K562 (cell line): ENCODE results near the gene MTRFR. TPM values are rescaled to one million over a fixed set of nuclear protein-coding genes. Genes with fewer than 3 reads are reported as not detected.

Experiments used
- CHCHD3 ChIP-seq: fragments of 250-450 bp; sonication (Bioruptor Pico); IDR thresholded peaks from 2 replicates; pipeline ENCODE4 v2.1.2; 2022; ENCODE audit warnings: mild to moderate bottlenecking
- CUX1 ChIP-seq: fragments of 200-800 bp; sonication (Bioruptor generic); IDR thresholded peaks from 2 replicates; pipeline ENCODE4 v1.6.1; 2016; ENCODE audit warnings: missing genetic modification characterization, missing compliant biosample characterization
- GATA2 ChIP-seq: sonication (generic); formaldehyde crosslinking; IDR thresholded peaks from 2 replicates; pipeline ENCODE4 v1.4.0; 2020; ENCODE audit warnings: mild to moderate bottlenecking, missing genetic modification reagents
- ILF3 ChIP-seq: fragments of 450-650 bp; IDR thresholded peaks from 2 replicates; pipeline ENCODE4 v1.6.1; 2018; ENCODE audit warnings: antibody characterized with exemption, mild to moderate bottlenecking, moderate library complexity, borderline replicate concordance
- JUN ChIP-seq, 2 experiments: sonication (generic) in 1 of 2; formaldehyde crosslinking in 1 of 2; IDR thresholded peaks; 2 replicates each; pipeline versions ENCODE4 v1.6.1 to v1.8.0; 2012 to 2022; ENCODE audit warnings: borderline replicate concordance in 2 of 2, mild to moderate bottlenecking in 2 of 2, improper control_type of control experiment in 1 of 2, low read depth in 1 of 2, low read length in 1 of 2, missing genetic modification reagents in 1 of 2
- PCBP1 ChIP-seq: fragments of 200-400 bp; formaldehyde crosslinking; IDR thresholded peaks from 2 replicates; pipeline ENCODE4 v1.6.1; 2018; ENCODE audit warnings: mild to moderate bottlenecking, low read depth, low read length; ENCODE audit not compliant: poor library complexity, severe bottlenecking
- POLR2B ChIP-seq: fragments of 450-650 bp; IDR thresholded peaks from 2 replicates; pipeline ENCODE4 v1.6.1; 2018; ENCODE audit warnings: low read depth; ENCODE audit not compliant: partially characterized antibody
- RAD21 ChIP-seq, 2 experiments: fragments of 250-450 bp in 1 of 2; fragments of 450-650 bp in 1 of 2; sonication (Bioruptor Pico) in 1 of 2; formaldehyde crosslinking in 1 of 2; IDR thresholded peaks in 1 of 2; conservative IDR thresholded peaks in 1 of 2; 2 replicates each; pipeline versions ENCODE4 v1.4.0 to v1.8.0; 2020 to 2022; ENCODE audit warnings: mild to moderate bottlenecking in 2 of 2, moderate library complexity in 1 of 2
- SAFB ChIP-seq: fragments of 200-400 bp; formaldehyde crosslinking; IDR thresholded peaks from 2 replicates; pipeline ENCODE4 v1.6.1; 2017; ENCODE audit warnings: low read depth, low read length, borderline replicate concordance
- TEAD4 ChIP-seq, 2 experiments: sonication (generic) in 1 of 2; formaldehyde crosslinking in 1 of 2; IDR thresholded peaks; 2 replicates each; pipeline versions ENCODE4 v1.6.1 to v1.8.0; 2012 to 2022; ENCODE audit warnings: borderline replicate concordance in 1 of 2, inconsistent platforms in 1 of 2, low read length in 1 of 2, mild to moderate bottlenecking in 1 of 2, missing genetic modification reagents in 1 of 2
- VEZF1 ChIP-seq: fragments of 200-800 bp; sonication (Bioruptor generic); IDR thresholded peaks from 2 replicates; pipeline ENCODE4 v1.6.1; 2017; ENCODE audit warnings: missing genetic modification characterization, missing compliant biosample characterization
- ZFP36 ChIP-seq: fragments of 150-350 bp; IDR thresholded peaks from 2 replicates; pipeline ENCODE4 v1.6.1; 2018; ENCODE audit warnings: low read length, low read depth; ENCODE audit not compliant: partially characterized antibody
- ZNF224 ChIP-seq: sonication (generic); formaldehyde crosslinking; IDR thresholded peaks from 2 replicates; pipeline ENCODE4 v1.8.0; 2022; ENCODE audit warnings: mild to moderate bottlenecking, missing genetic modification reagents
- ZNF780A ChIP-seq: fragments of 250-450 bp; sonication (Bioruptor Pico); IDR thresholded peaks from 2 replicates; pipeline ENCODE4 v1.5.0; 2021; ENCODE audit warnings: mild to moderate bottlenecking
- polyA plus RNA-seq, 8 experiments: library from polyadenylated mRNA; depleted of rRNA in 4 of 8; stranded (reverse) in 5 of 8; unstranded in 3 of 8; fragments of >200 nt; fragmentation: Nextera tagmentation in 2 of 8; fragmentation: Illumina TruSeq in 1 of 8; extraction: Ambion mirVana in 2 of 8; extraction: Trizol in 1 of 8; gene quantifications; 2 replicates each; pipeline versions ENCODE4 v1.2.1 to v1.2.3, GENCODE V29; 2011 to 2014; ENCODE audit warnings: inconsistent platforms in 1 of 8, missing spikeins in 1 of 8
- total RNA-seq, 7 experiments: library from RNA; depleted of rRNA in 6 of 7; stranded (reverse); fragments of >200 nt in 6 of 7; fragmentation: Illumina TruSeq in 2 of 7; extraction: Trizol in 2 of 7; gene quantifications; 2 replicates each; pipeline versions ENCODE4 v1.2.1 to v1.2.3, GENCODE V29; 2011 to 2021; ENCODE audit warnings: low replicate concordance in 1 of 7
- TF ChIP-seq, protein P1 (sequence below): fragments of 250-450 bp; sonication (Bioruptor Pico); IDR thresholded peaks from 2 replicates; pipeline ENCODE4 v1.8.0; 2021; ENCODE audit warnings: borderline replicate concordance, mild to moderate bottlenecking, moderate library complexity; ENCODE audit not compliant: poor library complexity, severe bottlenecking
- TF ChIP-seq, protein P2 (sequence below), 3 experiments: IDR thresholded peaks in 2 of 3; conservative IDR thresholded peaks in 1 of 3; 2 replicates each; pipeline ENCODE4 v1.5.1; 2011 to 2012; ENCODE audit warnings: low read length in 3 of 3, mild to moderate bottlenecking in 3 of 3, control low read depth in 2 of 3, improper control_type of control experiment in 1 of 3, inconsistent platforms in 1 of 3, low read depth in 1 of 3, mixed read lengths in 1 of 3, moderate library complexity in 1 of 3; ENCODE audit not compliant: insufficient read depth in 2 of 3

MTRFR gene
- total and polyA plus RNA-seq, 9 of the 15 experiments (the other 6 are each of a cell fraction or from before 2014, with no cell fraction given): 16.7 to 55.6 (median 34.7) TPM

- no peak for TF ChIP-seq ZNF780A (CRISPR knock-in tag)
- TF ChIP-seq JUN (IDR thresholded peaks at IDR 0.05; ENCODE audit: borderline replicate concordance, low read depth, low read length): no peak
- TF ChIP-seq JUN (CRISPR knock-in tag; IDR thresholded peaks at IDR 0.05; ENCODE audit: borderline replicate concordance): 0 out of 2 replicates have a peak, but pooled peaks have one; percentile 20
- TF ChIP-seq VEZF1 (CRISPR knock-in tag): peak; percentile 84
- TF ChIP-seq PCBP1: peak; percentile 84
- peak; percentile 82 for TF ChIP-seq GATA2 (CRISPR knock-in tag)
- TF ChIP-seq, protein P1, sequence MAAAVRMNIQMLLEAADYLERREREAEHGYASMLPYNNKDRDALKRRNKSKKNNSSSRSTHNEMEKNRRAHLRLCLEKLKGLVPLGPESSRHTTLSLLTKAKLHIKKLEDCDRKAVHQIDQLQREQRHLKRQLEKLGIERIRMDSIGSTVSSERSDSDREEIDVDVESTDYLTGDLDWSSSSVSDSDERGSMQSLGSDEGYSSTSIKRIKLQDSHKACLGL (CRISPR knock-in tag): no peak
- TF ChIP-seq RAD21 (CRISPR knock-in tag; conservative IDR thresholded peaks at IDR 0.05 in 1 of 2, IDR thresholded peaks at IDR 0.05 in 1 of 2): 0 out of 4 replicates have a peak, but pooled peaks of 1 of the 2 experiments have one; percentile 3
- TF ChIP-seq, protein P2, sequence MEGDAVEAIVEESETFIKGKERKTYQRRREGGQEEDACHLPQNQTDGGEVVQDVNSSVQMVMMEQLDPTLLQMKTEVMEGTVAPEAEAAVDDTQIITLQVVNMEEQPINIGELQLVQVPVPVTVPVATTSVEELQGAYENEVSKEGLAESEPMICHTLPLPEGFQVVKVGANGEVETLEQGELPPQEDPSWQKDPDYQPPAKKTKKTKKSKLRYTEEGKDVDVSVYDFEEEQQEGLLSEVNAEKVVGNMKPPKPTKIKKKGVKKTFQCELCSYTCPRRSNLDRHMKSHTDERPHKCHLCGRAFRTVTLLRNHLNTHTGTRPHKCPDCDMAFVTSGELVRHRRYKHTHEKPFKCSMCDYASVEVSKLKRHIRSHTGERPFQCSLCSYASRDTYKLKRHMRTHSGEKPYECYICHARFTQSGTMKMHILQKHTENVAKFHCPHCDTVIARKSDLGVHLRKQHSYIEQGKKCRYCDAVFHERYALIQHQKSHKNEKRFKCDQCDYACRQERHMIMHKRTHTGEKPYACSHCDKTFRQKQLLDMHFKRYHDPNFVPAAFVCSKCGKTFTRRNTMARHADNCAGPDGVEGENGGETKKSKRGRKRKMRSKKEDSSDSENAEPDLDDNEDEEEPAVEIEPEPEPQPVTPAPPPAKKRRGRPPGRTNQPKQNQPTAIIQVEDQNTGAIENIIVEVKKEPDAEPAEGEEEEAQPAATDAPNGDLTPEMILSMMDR (IDR thresholded peaks at IDR 0.05 in 2 of 3, conservative IDR thresholded peaks at IDR 0.05 in 1 of 3; ENCODE audit: insufficient read depth in 2 of 3, low read depth in 1 of 3, low read length in 3 of 3): no peak
- TF ChIP-seq CHCHD3 (CRISPR knock-in tag): peak; percentile 90
- TF ChIP-seq ZNF224: no peak
- TF ChIP-seq ILF3: peak; percentile 92; the same call in 1 of the 2 replicates
- TF ChIP-seq SAFB: no peak
- no peak for TF ChIP-seq CUX1
- no peak for TF ChIP-seq ZFP36
- TF ChIP-seq POLR2B: peak; percentile 99
- TF ChIP-seq TEAD4 (IDR thresholded peaks at IDR 0.05; ENCODE audit: low read length): peak; percentile 18; the same call in 1 of the 2 replicates
- TF ChIP-seq TEAD4 (CRISPR knock-in tag; IDR thresholded peaks at IDR 0.05; ENCODE audit: borderline replicate concordance): no peak
Observed at GRCh38 chr12:123232807-123233504, at the start of gene MTRFR, which contains the start of gene MPHOSPH9 (continued).
